GM21367 (cell line): ENCODE data around the gene PGAM5.
"Not testable (repeated sequence)": the region's sequence is repeated elsewhere in the genome, so short reads cannot be mapped to it uniquely, and the experiment has no call there.

Experiments
- ATAC-seq: cut with Tn5 transposase; IDR thresholded peaks from one replicate; pipeline ENCODE4 v1.9.1; 2021; ENCODE audit not compliant: unreplicated experiment

Gene PGAM5

DNA sequence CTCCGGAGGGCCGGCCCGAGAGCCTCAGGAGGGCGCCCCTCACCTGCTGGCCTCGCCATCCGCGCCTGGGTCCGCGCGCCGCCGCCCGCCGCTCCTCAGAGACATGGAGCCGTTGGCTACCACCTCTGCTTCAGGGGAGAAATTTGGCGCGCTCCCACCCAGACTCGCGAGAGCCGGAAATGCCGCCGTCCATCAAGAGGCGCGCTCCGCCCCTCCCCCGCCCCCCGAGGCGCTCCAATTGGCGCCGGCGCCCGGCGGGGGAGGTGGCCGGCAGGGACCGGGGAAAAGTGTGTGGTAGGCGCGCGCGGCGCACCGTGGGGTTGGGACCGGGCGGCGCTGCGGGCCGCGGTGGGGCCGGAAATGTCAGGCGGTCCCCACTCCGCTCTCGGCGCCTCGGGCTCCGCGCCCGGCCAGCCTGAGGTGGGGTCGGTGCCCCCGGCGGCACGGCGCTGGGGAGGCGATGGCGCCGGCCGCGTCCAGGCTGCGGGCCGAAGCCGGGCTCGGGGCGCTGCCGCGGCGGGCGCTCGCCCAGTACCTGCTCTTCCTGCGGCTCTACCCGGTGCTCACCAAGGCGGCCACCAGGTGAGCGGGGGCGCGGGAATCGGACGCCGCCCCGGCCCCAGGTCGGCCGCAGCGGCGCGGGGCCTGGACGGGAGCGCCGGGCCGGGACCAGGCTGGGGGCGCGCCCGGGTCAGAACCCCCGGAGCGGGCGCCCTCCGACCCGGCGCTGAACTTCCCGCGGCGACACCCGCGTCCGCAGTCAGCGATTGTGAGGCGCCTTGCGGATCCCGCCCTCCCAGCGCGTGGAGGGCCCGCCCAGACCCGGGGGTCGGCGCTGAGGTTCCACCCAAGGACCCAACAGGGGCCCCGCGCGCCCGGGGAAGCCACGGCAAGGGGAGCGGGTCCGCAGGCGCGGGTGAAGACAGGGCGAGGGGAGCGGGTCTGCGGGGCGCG lies 23.2 kb upstream of the PGAM5 start, which contains the start of the genes POLE and PXMP2:
TSS of gene POLE (minus strand) at position 132 of the 954 bp plus-strand sequence. CDS start at position 105, 27 bp downstream.
TSS of gene PXMP2 (plus strand) at position 377 of the 954 bp plus-strand sequence. CDS start at position 461, 84 bp downstream.
- ATAC-seq, result peak; percentile 91

DNA sequence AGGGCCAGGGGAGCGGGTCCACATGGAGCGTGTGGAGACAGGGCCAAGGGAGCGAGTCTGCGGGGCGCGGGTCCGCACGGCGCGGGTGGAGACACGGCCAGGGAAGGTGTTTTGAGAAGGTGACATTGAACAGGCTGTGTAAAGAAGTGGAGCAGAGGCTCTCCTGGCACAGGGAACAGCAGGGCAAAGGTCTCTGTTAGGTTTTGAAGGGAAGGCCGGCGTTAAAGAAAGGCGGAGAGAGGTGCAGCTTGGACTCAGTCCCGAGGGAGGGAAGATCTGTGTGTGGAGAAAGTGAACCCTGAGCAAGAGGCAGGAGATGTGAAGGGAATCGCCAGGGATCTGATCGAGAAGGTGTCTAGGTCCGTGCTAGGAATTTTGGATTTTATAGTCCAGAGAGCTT lies 21.4 kb upstream of the PGAM5 start:
- no peak for ATAC-seq

DNA sequence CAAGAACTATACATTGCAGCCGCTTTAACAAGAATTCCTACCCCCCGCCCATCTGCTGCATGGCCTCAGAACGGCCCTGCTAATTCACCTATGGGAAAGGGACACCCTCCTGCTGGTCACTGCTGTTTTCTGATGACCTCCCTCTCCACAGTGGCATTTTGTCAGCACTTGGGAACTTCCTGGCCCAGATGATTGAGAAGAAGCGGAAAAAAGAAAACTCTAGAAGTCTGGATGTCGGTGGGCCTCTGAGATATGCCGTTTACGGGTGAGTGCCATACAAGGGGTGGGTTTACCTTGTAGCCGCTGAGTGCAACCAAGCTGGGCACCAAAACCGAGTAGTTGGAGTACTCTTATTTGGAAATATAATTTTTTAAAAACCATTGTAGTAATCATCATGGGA lies 20.5 kb upstream of the PGAM5 start:
- no peak for ATAC-seq

- ATAC-seq, result not testable (repeated sequence)
Measured at GRCh38 chr12:132692030-132692429, 18.6 kb upstream of the PGAM5 start.

DNA sequence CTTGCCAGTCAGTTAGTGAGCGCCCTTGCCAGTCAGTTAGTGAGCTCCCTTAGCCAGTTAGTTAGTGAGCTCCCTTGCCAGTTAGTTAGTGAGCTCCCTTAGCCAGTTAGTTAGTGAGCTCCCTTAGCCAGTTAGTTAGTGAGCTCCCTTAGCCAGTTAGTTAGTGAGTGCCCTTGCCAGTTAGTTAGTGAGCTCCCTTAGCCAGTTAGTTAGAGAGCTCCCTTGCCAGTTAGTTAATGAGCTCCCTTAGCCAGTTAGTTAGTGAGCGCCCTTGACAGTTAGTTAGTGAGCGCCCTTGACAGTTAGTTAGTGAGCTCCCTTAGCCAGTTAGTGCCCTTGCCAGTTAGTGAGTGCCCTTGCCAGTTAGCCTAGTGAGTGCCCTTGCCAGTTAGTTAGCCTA lies 15.8 kb upstream of the PGAM5 start:
- not testable (repeated sequence) for ATAC-seq

- ATAC-seq, result no peak
Measured at GRCh38 chr12:132695431-132695830, 15.2 kb upstream of the PGAM5 start.

DNA sequence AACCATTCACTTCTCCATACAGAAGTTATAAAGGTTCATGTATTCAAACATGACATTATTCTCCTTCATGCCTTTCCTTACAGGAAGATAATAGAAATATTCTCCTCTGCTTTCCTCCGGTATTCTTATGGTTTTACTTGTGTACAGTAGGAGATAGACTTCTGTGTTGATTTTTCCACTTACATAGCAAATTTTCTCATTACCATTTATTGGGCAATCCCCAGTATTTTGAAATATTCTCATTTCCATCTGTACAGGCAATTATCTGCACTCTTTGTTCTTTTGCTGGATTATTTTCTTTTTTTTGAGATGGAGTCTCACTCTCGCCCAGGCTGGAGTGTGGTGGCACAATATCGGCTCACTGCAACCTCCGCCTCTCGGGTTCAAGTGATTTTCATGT lies 12.3 kb upstream of the PGAM5 start:
- no peak for ATAC-seq

DNA sequence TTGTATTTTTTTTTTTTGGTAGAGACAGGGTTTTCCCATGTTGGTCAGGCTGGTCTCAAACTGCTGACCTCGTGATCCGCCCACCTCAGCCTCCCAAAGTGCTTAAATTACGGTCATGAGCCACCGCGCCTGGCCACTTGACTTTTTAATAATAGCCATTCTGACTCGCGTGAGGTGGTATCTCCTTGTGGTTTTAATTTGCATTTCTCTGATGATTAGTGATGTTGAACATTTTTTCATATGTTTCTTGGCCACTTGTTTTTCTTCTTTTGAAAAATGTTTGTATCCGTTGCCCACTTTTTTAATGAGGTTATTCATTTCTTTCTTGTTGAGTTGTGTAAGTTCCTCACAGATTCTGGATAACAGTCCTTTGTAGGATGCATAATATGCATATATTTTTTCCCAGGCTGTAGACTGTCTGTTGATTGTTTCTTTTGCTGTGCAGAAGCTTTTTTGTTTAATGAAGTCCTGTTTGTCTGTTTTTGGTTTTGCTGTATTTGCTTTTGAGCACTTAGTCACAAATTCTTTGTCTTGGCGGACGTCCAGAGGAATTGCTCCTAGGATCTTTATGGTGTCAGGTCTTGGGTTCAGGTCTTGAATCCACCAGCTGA lies 10.3 kb upstream of the PGAM5 start:
- no peak for ATAC-seq

- ATAC-seq, result no peak
Measured at GRCh38 chr12:132702640-132703039, 8.0 kb upstream of the PGAM5 start.

GRCh38 chr12:132703641-132704040 lies 7.0 kb upstream of the PGAM5 start:
- no peak for ATAC-seq

DNA sequence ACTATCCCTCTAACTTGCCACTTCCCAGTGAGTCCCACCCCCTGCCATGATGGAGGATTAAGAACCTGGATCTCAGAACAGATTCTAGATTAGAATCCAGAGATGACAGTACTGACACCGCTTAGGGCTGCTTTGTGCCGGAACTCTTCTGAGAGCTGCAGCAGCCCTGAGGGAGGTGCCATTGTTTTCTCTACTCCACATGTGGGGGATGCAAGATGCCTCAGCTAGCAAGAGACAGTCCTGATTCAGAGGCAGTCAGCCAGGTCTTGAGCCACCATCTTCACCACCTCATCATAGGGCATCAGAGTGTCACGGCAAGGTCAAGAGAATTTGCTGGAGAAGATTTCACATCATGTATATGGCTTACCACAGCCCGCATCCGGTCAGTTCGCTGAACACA lies 3.4 kb upstream of the PGAM5 start:
- no peak for ATAC-seq

DNA sequence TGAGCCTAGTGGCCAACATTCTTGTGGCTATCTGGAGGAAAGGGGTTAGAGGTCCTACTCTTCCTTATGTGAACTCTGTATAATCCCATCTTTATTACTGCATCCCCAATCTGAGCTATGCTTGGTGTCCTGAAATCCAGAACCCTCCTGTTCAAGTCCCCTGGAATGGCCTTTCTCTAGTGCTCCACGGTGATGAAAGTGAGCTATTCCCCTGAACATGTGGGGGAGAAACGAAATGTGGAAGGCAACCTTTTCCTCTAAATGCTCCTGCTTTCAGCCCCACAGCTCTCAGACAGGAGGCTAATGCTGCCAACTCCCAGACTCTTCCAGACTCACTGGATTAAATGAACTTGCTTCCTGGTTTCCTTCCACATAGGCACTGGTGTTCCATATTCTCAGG lies 2.5 kb upstream of the PGAM5 start:
- ATAC-seq, result no peak

- peak; percentile 28 for ATAC-seq
Measured at GRCh38 chr12:132710043-132710404, 618 bp upstream of the PGAM5 start.

GRCh38 chr12:132711080-132711843 lies 620 bp downstream of the PGAM5 start:
- ATAC-seq, result peak; percentile 7

GRCh38 chr12:132713123-132713522 lies 2.5 kb downstream of the PGAM5 start:
- no peak for ATAC-seq

- no peak for ATAC-seq
Measured at GRCh38 chr12:132715874-132716273, 5.2 kb downstream of the PGAM5 start.

DNA sequence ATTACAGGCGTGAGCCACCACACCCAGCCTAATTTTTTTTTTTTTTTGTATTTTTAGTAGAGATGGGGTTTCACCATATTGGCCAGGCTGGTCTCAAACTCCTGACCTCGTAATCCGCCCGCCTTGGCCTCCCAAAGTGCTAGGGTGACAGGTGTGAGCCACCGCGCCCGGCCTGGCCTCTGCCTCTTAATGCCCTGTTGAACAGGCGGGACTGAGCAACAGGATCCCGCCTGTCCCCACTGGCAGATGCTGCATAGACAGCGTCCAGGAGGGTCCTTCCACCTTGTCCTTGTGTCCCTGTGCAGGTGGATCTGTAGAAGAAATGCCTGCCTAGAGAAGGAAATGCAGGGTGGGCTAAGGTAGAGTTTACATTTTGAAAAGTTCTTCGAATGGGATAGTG lies 5.7 kb downstream of the PGAM5 start:
- no peak for ATAC-seq

DNA sequence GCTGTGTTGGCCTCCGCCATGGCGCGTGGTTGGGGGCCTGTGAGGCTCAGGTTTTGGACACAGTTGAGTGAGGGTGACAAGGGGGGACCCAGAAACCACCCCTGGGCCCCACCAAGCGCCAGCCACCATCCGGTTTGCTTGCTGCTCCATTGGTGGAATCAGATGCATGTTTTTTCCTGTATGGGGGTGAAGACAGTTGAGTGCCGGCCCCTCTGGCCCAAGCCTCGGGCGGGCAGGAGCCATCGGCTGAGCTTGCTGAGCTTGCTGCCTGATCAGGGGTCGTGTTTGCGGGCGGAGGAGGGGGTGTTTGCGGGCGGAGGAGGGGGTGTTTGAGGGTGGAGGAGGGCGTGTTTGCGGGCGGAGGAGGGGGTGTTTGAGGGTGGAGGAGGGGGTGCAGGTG lies 6.4 kb downstream of the PGAM5 start:
- no peak for ATAC-seq

- ATAC-seq, result no peak
Measured at GRCh38 chr12:132717531-132718387, 7.1 kb downstream of the PGAM5 start.

DNA sequence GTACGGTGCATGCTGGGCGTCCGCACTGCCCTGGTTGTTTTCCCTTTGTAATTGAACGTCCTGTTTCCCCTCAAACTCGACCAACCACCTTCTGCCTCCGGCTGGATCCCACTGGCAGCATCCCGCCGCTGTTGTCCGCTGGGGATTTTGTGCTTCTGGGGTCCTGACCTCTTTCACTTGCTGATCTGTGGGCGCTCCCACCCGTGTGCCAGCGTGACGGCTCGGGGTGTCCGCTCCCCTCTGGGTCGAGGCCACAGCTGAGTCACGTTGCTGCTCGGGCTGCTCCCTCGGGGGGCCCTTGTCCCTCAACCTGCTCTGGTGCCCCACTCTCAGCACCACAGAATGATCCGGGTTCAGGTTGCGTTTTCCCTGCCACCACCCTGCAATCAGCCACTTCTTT lies 8.0 kb downstream of the PGAM5 start:
- no peak for ATAC-seq
